GM12891 (cell line): Measurements from ENCODE around the gene HNRNPU.

Source experiments
- PAX5 ChIP-seq: IDR thresholded peaks from 2 replicates; pipeline ENCODE4 v1.6.1; 2011; ENCODE audit warnings: low read length, moderate library complexity, mild to moderate bottlenecking; ENCODE audit not compliant: insufficient read depth, severe bottlenecking
- TAF1 ChIP-seq: IDR thresholded peaks from 2 replicates; pipeline ENCODE4 v1.6.1; 2011; ENCODE audit warnings: low read depth, low read length, control low read depth

GRCh38 chr1:244843148-244843978 lies 21.0 kb downstream of the HNRNPU start:
- TF ChIP-seq TAF1 (no peak), PAX5 (no peak)
